HG02885 (cell line): Measurements from ENCODE around the gene LRRC61.

Source experiments
- ATAC-seq: cut with Tn5 transposase; IDR thresholded peaks from one replicate; pipeline ENCODE4 v1.9.1; 2021; ENCODE audit warnings: mild to moderate bottlenecking; ENCODE audit not compliant: unreplicated experiment, poor library complexity

LRRC61 gene

GRCh38 chr7:150327308-150327707 lies 4.2 kb downstream of the LRRC61 start:
- no peak for ATAC-seq

- no peak for ATAC-seq
Observed at GRCh38 chr7:150329331-150330120, 6.4 kb downstream of the LRRC61 start.

GRCh38 chr7:150330211-150330885 lies 7.2 kb downstream of the LRRC61 start:
- no peak for ATAC-seq

- no peak for ATAC-seq
Observed at GRCh38 chr7:150332852-150333635, 9.9 kb downstream of the LRRC61 start.

GRCh38 chr7:150333659-150334058 lies 10.5 kb downstream of the LRRC61 start:
- ATAC-seq = no peak

GRCh38 chr7:150334108-150334507 lies 11.0 kb downstream of the LRRC61 start:
- no peak for ATAC-seq

GRCh38 chr7:150335108-150335773 lies 12.1 kb downstream of the LRRC61 start:
- ATAC-seq = no peak

- ATAC-seq = no peak
Observed at GRCh38 chr7:150335774-150336112, 12.6 kb downstream of the LRRC61 start.

GRCh38 chr7:150336746-150337145 lies 13.6 kb downstream of the LRRC61 start:
- no peak for ATAC-seq

GRCh38 chr7:150337179-150337578 lies 14.0 kb downstream of the LRRC61 start:
- ATAC-seq = no peak

GRCh38 chr7:150337659-150338081 lies 14.5 kb downstream of the LRRC61 start:
- no peak for ATAC-seq

- no peak for ATAC-seq
Observed at GRCh38 chr7:150338166-150338829, 15.1 kb downstream of the LRRC61 start.

GRCh38 chr7:150339409-150339809 lies 16.3 kb downstream of the LRRC61 start:
- no peak for ATAC-seq

GRCh38 chr7:150340024-150340749 lies 17.0 kb downstream of the LRRC61 start:
- ATAC-seq = no peak

- ATAC-seq = no peak
Observed at GRCh38 chr7:150340875-150341262, 17.7 kb downstream of the LRRC61 start.

- ATAC-seq = no peak
Observed at GRCh38 chr7:150341263-150342120, 18.3 kb downstream of the LRRC61 start, which contains the start of gene RARRES2. TSS of gene RARRES2 (minus strand) at chr7:150341629. CDS start at chr7:150340609, 1,020 bp downstream.

- ATAC-seq = no peak
Observed at GRCh38 chr7:150342121-150342408, 18.9 kb downstream of the LRRC61 start.

GRCh38 chr7:150343225-150343624 lies 20.1 kb downstream of the LRRC61 start:
- ATAC-seq = no peak

GRCh38 chr7:150344299-150344698 lies 21.1 kb downstream of the LRRC61 start:
- no peak for ATAC-seq
